Endothelial cell of umbilical vein (primary cell): ENCODE measurements around the gene MTFMT. TPM values are rescaled to one million over a fixed set of nuclear protein-coding genes. Genes with fewer than 3 reads are reported as not detected.

ENCODE experiments used
- BruUV-seq: library from RNA; stranded (reverse); fragments of 400-500 nt; replicated peaks from 2 replicates; lab custom pipeline; 2021; lab: Mats Ljungman, UMichigan
- CTCF ChIA-PET: fragments of 300-600, 350-600 bp; sonication (Branson Sonifier 250); formaldehyde crosslinking; loops from one replicate; lab custom pipeline; 2021; ENCODE audit warnings: antibody characterized with exemption, inconsistent platforms; lab: Charles Lee
- POLR2A ChIA-PET: fragments of 300-600, 350-600 bp; sonication (Branson Sonifier 250); formaldehyde crosslinking; loops from one replicate; lab custom pipeline; 2021; ENCODE audit warnings: antibody characterized with exemption, inconsistent platforms; lab: Charles Lee
- DNase-seq: peaks from one replicate; pipeline ENCODE4 v3.0.0-alpha.2; 2011; ENCODE audit warnings: low read depth, low spot score
- FAIRE-seq: peaks from 2 replicates; lab custom pipeline; 2011; peaks lifted over from hg19 to GRCh38; lab: Jason Lieb, UNC
- H2AFZ ChIP-seq: 2 replicates; pipeline ENCODE4 v1.6.0; 2012; ENCODE audit warnings: low read depth, low read length, control low read depth, inconsistent platforms
- H3K27ac ChIP-seq: 2 replicates; pipeline ENCODE4 v1.5.1; 2011; ENCODE audit warnings: low read depth, mild to moderate bottlenecking, control low read depth, low read length, moderate library complexity; ENCODE audit not compliant: insufficient read depth
- H3K27me3 ChIP-seq, 2 experiments: 2 replicates each; pipeline versions ENCODE4 v1.6.0 to v1.6.1; 2011; ENCODE audit warnings: low read length in 2 of 2, mixed read lengths in 1 of 2; ENCODE audit not compliant: control insufficient read depth in 2 of 2, insufficient read depth in 2 of 2
- H3K36me3 ChIP-seq, 2 experiments: 2 replicates in 1 of 2; 3 replicates in 1 of 2; pipeline ENCODE4 v1.5.1; 2011; ENCODE audit warnings: low read length in 2 of 2, mild to moderate bottlenecking in 1 of 2, moderate library complexity in 1 of 2; ENCODE audit not compliant: control insufficient read depth in 2 of 2, insufficient read depth in 2 of 2; ENCODE audit errors: extremely low read depth in 1 of 2
- H3K4me1 ChIP-seq: 3 replicates; pipeline ENCODE4 v1.5.1; 2011; ENCODE audit warnings: mild to moderate bottlenecking, low read length; ENCODE audit not compliant: control insufficient read depth, insufficient read depth; ENCODE audit errors: extremely low read depth
- H3K4me2 ChIP-seq: 2 replicates; pipeline ENCODE4 v1.6.1; 2011; ENCODE audit warnings: low read length, control low read depth, mixed read lengths; ENCODE audit not compliant: insufficient read depth
- H3K4me3 ChIP-seq, 3 experiments: fragments of 200-600 bp in 1 of 3; sonication (generic), shearing (Covaris generic) in 1 of 3; replicated peaks in 1 of 3; 2 replicates each; pipeline ENCODE4 v1.5.1; 2011 to 2016; ENCODE audit warnings: control low read depth in 3 of 3, low read length in 3 of 3, mild to moderate bottlenecking in 2 of 3, inconsistent platforms in 1 of 3, low read depth in 1 of 3, moderate library complexity in 1 of 3; ENCODE audit not compliant: insufficient read depth in 1 of 3
- H3K79me2 ChIP-seq: 2 replicates; pipeline ENCODE4 v1.6.0; 2012; ENCODE audit warnings: low read length, inconsistent platforms; ENCODE audit not compliant: control insufficient read depth, insufficient read depth
- H3K9ac ChIP-seq: replicated peaks from 2 replicates; pipeline ENCODE3; 2011; ENCODE audit warnings: low read length, control low read depth; ENCODE audit not compliant: insufficient read depth; ENCODE audit errors: extremely low read depth
- H3K9me1 ChIP-seq: replicated peaks from 3 replicates; pipeline ENCODE4 v1.6.0; 2011; ENCODE audit warnings: mild to moderate bottlenecking, low read length; ENCODE audit not compliant: control insufficient read depth, insufficient read depth; ENCODE audit errors: extremely low read depth
- H3K9me3 ChIP-seq: replicated peaks from 2 replicates; pipeline ENCODE4 v1.5.1; 2012; ENCODE audit warnings: low read length, inconsistent platforms; ENCODE audit not compliant: control insufficient read depth, insufficient read depth
- H4K20me1 ChIP-seq: replicated peaks from 2 replicates; pipeline ENCODE3; 2011; ENCODE audit warnings: mild to moderate bottlenecking, low read length; ENCODE audit not compliant: control insufficient read depth, insufficient read depth; ENCODE audit errors: extremely low read depth
- EZH2 ChIP-seq: IDR thresholded peaks from 2 replicates; pipeline ENCODE4 v1.6.1; 2012; ENCODE audit warnings: borderline replicate concordance, low read depth, mild to moderate bottlenecking, moderate library complexity, low read length, inconsistent platforms; ENCODE audit not compliant: severe bottlenecking
- FOS ChIP-seq: IDR thresholded peaks from 2 replicates; pipeline ENCODE4 v1.6.1; 2011; ENCODE audit warnings: mild to moderate bottlenecking, low read length, moderate library complexity, borderline replicate concordance; ENCODE audit not compliant: insufficient read depth
- GATA2 ChIP-seq: IDR thresholded peaks from 2 replicates; pipeline ENCODE4 v1.7.0; 2011; ENCODE audit warnings: low read depth, mild to moderate bottlenecking, moderate library complexity, mixed read lengths, low read length; ENCODE audit not compliant: insufficient read length, insufficient read depth
- JUN ChIP-seq: IDR thresholded peaks from 2 replicates; pipeline ENCODE4 v1.6.1; 2011; ENCODE audit warnings: borderline replicate concordance, low read depth; ENCODE audit not compliant: insufficient read length, insufficient read depth
- MYC ChIP-seq: IDR thresholded peaks from one replicate; pipeline ENCODE4 v1.6.1; 2011; ENCODE audit warnings: mild to moderate bottlenecking, low read depth, low read length
- POLR2A ChIP-seq: IDR thresholded peaks from 2 replicates; pipeline ENCODE4 v1.6.1; 2012; ENCODE audit warnings: low read depth, mild to moderate bottlenecking, control low read depth, low read length
- POLR2AphosphoS5 ChIP-seq: IDR thresholded peaks from 2 replicates; pipeline ENCODE4 v1.6.1; 2012; ENCODE audit warnings: low read depth, mild to moderate bottlenecking, control low read depth, low read length, moderate library complexity; ENCODE audit not compliant: insufficient read depth
- dilution Hi-C: fragments of 300-500 bp; cut with MboI; formaldehyde crosslinking; loops from one replicate; pipeline ENCODE4 v1.15.0; 2019; ENCODE audit warnings: low sequenced_read_pairs; ENCODE audit not compliant: extremely low pct_ligation_motif_present
- intact Hi-C: fragments of 100-400 bp; cut with micrococcal nuclease; formaldehyde crosslinking; loops from one replicate; pipeline ENCODE4 v1.10.0; 2022
- polyA plus RNA-seq, 4 experiments: library from polyadenylated mRNA; depleted of rRNA in 3 of 4; stranded (reverse) in 3 of 4; unstranded in 1 of 4; fragments of >200 nt; gene quantifications; 2 replicates each; pipeline versions ENCODE4 v1.2.1 to v1.2.3, GENCODE V29; 2011 to 2012; ENCODE audit warnings: missing spikeins in 1 of 4
- total RNA-seq: library from RNA; stranded (reverse); gene quantifications from 2 replicates; pipeline ENCODE4 v1.2.3, GENCODE V29; 2021
- TF ChIP-seq, protein P1 (sequence below): IDR thresholded peaks from 2 replicates; pipeline ENCODE4 v1.6.1; 2011; ENCODE audit not compliant: insufficient read depth, insufficient read length
- TF ChIP-seq, protein P2 (sequence below), 2 donors: IDR thresholded peaks; 1 replicate in 1 of 2; 2 replicates in 1 of 2; pipeline ENCODE4 v1.5.1; 2011; ENCODE audit warnings: low read length in 2 of 2, mild to moderate bottlenecking in 2 of 2, moderate library complexity in 2 of 2, control low read depth in 1 of 2, inconsistent platforms in 1 of 2, low read depth in 1 of 2; ENCODE audit not compliant: insufficient read depth in 1 of 2; ENCODE audit errors: extremely low read depth in 1 of 2

MTFMT gene
- total and polyA plus RNA-seq, 2 donors (not counting 3 experiments of a cell fraction or from before 2014, with no cell fraction given), result 7.5 to 20.4 TPM

DNA sequence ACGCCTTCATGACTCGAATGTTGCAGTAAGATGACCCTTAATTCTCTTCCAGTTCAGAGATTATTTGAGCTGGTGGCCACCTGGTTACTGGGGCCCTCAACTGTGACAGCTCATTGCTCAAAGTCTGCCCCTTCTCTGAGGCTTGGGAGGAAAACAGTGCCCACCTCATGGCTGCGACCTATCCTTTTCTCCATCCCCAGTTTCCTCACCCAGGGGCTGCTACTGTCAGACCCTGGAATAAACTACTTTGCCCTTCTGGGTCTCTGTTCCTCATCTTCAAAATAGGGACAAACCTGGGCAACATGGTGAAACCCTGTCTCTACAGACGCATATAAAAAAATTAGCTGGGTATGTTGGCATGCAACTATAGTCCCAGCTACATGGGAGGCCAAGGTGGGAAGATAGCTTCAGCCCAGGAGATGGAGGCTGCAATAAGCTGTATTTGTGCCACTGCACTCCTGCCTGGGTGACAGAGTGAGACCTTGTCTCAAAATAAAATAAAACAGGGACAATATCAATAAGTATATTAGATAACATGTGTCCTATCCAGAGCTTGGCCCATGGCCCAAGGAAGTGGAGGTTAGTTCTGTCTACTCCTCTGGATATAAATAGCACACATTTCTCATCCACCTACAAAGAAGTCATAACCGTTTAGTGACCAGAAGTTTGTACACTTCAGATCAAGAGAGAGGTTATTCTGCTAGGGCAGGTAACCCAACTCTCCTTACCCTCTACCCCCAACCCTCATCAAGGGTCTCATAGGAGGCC lies 40.5 kb upstream of the MTFMT start:
- dilution Hi-C loops, result no loop called here
- Histone ChIP-seq H3K4me1 (no peaks in the 10 kb centered on the region), H3K4me3 (no peak overlapping the region), H3K9me1 (no peaks in the 10 kb centered on the region), H3K27ac (no peak overlapping the region), H3K9me3 (no peaks in the 10 kb centered on the region), H3K27me3 (peaks cover 31 to 39% of the 10 kb centered on the region in 2 experiments), H3K9ac (no peak overlapping the region), H3K4me2 (no peak overlapping the region), H3K79me2 (no peaks in the 10 kb centered on the region), H3K36me3 (no peaks in the 10 kb centered on the region), H4K20me1 (no peaks in the 10 kb centered on the region), H2AFZ (no peak overlapping the region)
- no TSS peak for BruUV-seq
- CTCF ChIA-PET, result interaction anchor here (1.0 to 5.2 kb wide), 3 partner anchors 9 to 32 kb away, joined by 4 to 35 read pairs (median 5); partner anchors contain the start of gene KBTBD13
- FAIRE-seq (no peak), DNase-seq (no peak)
- POLR2A ChIA-PET, result no interaction called here
- TF ChIP-seq, protein P1, sequence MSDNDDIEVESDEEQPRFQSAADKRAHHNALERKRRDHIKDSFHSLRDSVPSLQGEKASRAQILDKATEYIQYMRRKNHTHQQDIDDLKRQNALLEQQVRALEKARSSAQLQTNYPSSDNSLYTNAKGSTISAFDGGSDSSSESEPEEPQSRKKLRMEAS, result no peak
- intact Hi-C loops, result no loop called here

DNA sequence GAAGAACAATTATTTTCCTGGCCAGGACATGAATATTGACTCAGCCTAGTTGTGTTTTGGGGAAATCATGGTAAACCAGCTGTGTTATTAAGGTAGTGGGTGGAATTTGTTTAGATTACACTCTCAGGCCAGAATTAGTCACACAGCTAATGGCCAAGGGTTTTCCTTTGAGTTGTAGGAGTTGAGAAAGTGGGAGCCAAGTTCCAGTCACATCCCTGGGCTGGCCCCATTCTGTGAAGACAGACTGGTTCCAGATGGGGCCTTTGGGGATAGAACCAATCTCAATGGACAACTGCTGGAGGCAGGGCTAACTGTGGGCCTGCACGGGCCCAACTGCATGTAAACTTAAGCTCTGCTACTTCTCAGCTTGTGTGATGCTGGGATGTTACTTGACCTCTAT lies 39.7 kb upstream of the MTFMT start:
- no TSS peak for BruUV-seq
- Histone ChIP-seq H3K27ac (no peak overlapping the region), H3K4me3 (no peak overlapping the region), H2AFZ (no peak overlapping the region), H3K9me1 (no peaks in the 10 kb centered on the region), H3K9me3 (no peaks in the 10 kb centered on the region), H3K4me1 (no peaks in the 10 kb centered on the region), H3K79me2 (no peaks in the 10 kb centered on the region), H3K27me3 (peaks cover 31 to 41% of the 10 kb centered on the region in 2 experiments), H3K9ac (no peak overlapping the region), H3K4me2 (no peak overlapping the region), H4K20me1 (no peaks in the 10 kb centered on the region), H3K36me3 (no peaks in the 10 kb centered on the region)
- intact Hi-C loops, result no loop called here
- FAIRE-seq (no peak), DNase-seq (no peak)
- CTCF ChIA-PET, result interaction anchor here (1.0 to 5.2 kb wide), 4 partner anchors 10 to 32 kb away, joined by 4 to 35 read pairs (median 5); partner anchors contain the start of gene KBTBD13
- no peak for TF ChIP-seq POLR2AphosphoS5
- TF ChIP-seq EZH2, result no peak
- TF ChIP-seq, protein P1, result no peak
- no peak for TF ChIP-seq MYC
- no peak for TF ChIP-seq JUN
- TF ChIP-seq FOS, result no peak
- TF ChIP-seq GATA2, result no peak
- TF ChIP-seq, protein P2, sequence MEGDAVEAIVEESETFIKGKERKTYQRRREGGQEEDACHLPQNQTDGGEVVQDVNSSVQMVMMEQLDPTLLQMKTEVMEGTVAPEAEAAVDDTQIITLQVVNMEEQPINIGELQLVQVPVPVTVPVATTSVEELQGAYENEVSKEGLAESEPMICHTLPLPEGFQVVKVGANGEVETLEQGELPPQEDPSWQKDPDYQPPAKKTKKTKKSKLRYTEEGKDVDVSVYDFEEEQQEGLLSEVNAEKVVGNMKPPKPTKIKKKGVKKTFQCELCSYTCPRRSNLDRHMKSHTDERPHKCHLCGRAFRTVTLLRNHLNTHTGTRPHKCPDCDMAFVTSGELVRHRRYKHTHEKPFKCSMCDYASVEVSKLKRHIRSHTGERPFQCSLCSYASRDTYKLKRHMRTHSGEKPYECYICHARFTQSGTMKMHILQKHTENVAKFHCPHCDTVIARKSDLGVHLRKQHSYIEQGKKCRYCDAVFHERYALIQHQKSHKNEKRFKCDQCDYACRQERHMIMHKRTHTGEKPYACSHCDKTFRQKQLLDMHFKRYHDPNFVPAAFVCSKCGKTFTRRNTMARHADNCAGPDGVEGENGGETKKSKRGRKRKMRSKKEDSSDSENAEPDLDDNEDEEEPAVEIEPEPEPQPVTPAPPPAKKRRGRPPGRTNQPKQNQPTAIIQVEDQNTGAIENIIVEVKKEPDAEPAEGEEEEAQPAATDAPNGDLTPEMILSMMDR (IDR thresholded peaks at IDR 0.05; ENCODE audit: extremely low read depth in 1 of 2, insufficient read depth in 1 of 2, low read depth in 1 of 2, low read length in 2 of 2), result no peak
- no peak for TF ChIP-seq POLR2A
- POLR2A ChIA-PET, result no interaction called here
- dilution Hi-C loops, result no loop called here
